Hematopoietic multipotent progenitor cell treated with erythropoietin and hydrocortisone succinate and interleukin-3 and kit ligand, for 17 days (in vitro differentiated cells): ENCODE measurements around the gene TNFRSF1A.
A peak's percentile ranks its signal among the peaks of the same experiment; 100 is the strongest.

ENCODE experiments used
- DNase-seq: peaks from one replicate; pipeline ENCODE4 v3.0.0-alpha.2; 2015; ENCODE audit warnings: low spot score

Gene TNFRSF1A

DNA sequence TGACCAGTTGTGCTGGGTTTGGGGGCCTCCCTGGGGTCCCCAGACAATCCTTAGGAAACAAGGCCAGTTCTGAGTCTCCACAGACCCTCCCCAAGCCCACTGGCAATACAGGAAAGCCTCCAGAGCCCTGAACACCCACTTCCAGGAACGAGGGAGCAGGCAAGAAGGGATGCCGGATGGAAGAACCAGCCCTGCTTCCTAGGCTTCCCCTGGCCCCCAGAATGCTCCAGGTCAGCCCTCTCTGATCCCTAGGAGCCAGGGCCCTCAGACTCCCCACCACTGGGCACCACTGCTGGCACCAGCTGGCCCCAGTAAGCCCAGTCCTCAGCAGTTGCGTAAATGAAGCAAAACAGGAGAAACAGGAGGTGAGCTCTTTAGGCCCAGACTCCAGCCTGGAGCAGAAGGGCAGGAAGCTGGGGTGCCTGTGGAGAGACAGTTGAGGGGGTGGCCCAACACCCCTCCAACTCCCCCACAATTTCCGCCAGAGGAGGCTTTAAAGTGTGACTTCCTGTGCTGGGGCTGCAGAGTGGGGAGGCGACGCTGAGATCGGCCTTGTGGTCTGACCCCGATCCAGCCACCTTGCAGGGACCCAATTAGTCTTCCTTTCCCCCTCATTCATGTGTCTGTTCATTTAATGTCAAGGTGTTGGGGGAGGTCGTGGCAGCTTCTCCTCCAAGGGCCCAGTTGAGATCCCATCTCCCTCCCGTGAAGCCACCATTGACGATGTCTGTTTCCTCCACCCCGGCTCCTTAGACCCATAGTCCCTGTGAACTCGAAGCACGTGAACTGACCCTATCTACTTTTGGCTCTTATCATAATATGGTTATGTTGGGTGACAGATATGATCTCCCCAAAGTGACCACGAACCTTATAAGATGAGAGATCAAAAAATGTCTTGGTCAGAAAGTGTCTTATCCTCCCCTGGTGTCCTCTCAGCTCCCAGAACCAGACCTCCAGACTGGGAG, 4.7 kb downstream of the TNFRSF1A start:
- no peak for DNase-seq

DNA sequence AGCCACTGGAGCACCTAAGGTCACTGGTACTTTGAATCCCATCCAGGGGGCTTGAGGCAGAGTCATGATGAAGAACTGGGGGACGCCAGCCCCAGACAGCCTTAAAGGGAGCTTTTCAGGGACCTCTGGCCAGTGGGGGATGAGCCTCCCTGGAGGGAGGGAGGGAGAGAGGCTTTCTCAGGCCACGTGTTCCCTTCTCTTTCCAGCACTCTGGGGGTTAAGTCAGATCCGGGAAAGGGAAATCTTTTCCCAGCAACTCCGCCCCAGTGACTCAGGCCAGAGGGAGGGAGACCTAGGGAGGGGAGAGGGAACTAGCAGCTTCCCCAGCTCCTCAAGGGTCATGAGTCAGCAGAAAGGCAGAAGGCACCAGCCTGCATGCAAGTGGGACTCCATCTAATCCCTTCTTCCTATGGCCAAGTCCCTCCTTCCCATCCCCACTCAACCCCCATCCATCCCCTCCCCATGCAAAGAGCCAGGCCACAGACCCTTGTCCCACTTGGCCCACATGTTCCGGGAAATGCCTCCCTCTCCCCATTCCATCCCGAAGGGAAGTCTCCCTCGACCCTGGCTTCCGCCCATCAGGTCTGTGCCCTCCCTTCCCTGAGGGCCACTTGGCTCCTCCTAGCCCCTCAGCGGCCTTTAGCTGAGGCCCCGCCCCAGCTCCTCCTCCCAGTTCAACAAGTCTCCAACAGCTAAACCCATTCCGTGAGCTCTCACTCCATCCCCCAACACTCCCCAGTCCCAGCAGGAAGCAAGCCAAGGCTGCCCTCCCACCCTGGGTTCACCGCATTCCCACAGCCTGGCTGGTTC, 5.6 kb downstream of the TNFRSF1A start:
- peak; percentile 39 for DNase-seq

DNA sequence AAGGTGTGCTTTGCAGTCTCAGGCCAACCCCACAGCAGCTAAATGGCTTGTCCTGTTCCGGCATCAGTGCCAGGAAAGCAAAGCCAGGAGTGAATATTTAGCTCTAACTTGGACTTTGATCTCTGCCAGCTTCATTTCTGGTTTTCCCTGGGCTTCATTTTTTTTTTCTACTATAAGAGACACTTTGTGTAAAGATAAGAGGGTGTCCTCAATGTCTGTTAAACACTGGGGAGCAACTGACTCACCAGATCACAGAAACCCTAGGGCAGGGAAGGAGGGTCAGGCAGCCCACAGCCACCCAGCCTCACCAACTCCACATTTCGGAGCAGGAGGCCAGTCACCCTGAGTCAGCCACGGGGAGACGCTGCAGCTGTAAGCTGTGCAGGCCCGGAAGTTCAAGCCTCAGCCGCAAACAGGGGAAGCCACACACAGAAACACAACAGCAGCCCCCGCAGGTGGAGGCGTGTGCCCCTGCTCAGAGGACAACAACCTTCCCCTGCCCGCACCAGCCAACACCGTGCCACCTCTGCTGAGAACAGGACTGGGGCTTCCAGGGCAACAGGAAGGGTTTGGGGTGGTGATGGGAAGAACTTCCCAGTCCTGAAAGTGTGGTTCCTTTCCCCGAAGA, 6.3 kb downstream of the TNFRSF1A start:
- no peak for DNase-seq

DNA sequence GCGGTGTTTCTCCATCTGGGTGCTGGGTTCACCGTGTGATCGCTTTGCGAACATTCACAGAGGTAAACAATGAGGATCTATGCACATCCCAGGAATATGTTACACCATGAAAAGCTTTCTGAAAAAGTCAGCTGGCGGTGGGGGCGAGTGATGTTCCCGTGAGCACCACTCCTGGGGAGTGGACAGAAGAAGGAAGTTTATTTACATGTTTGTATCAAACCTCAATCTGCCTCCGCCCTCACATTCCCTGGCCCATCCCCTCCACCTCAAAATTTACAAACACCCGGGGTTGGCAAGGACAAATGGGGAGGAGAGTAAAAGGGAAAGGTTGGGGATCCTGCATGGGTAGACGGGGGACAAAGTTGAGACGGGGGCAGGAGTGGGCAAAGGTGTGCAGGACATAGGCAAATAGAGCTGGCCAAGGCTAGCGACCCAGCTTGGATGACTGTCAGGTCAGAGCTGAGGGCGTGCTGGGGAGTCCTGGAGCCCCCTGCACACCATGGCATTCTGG, 6.9 kb downstream of the TNFRSF1A start:
- DNase-seq: no peak

DNA sequence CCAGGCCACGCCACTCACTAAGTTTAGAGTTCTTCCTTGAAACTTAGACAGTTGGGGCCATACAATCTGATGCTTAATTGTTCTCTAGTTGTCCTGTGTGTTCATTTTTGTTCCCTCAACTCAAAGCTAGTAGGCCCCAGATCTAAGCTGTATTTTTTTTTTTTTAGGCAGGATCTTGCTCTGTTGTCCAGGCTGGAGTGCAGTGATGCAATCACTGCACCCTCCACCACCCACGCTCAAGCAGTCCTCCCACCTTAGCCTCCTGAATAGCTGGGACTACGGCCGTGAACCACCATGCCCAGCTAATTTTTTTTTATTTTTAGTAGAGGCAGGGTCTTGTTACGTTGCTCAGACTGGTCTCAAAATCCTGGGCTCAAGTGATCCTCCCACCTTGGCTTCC, 7.5 kb downstream of the TNFRSF1A start:
- DNase-seq: no peak

DNA sequence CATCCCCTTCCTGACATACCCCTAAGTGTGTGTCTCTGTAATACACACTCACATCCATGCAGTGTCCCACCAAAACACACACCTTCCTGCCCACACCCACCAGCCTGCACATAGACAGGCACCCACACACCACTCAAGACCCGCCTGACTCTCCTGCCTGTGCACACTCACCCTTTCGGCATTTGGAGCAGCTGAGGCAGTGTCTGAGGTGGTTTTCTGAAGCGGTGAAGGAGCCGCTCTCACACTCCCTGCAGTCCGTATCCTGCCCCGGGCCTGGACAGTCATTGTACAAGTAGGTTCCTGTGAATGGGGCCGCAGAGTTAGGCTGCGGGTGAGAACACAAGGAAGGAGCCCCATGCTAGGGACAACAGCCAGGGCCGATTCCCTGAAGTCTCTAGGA, 8.3 kb downstream of the TNFRSF1A start:
- no peak for DNase-seq

DNA sequence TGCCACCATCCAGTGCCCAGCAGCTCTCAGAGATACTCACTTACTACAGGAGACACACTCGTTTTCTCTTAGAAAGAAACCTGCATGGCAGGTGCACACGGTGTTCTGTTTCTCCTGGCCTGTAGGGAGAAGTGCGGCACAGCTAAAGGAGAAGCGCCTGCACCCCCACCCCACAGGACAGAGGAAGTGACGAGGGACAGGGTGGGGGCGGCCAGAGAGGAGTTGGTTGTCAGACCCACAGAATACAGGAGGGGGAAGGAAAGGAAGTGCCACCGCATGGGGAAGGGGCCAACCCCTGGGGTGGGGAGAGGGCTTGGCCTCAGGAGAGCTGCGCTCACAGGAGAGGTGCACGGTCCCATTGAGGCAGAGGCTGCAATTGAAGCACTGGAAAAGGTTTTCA, 8.8 kb downstream of the TNFRSF1A start:
- DNase-seq: no peak

DNA sequence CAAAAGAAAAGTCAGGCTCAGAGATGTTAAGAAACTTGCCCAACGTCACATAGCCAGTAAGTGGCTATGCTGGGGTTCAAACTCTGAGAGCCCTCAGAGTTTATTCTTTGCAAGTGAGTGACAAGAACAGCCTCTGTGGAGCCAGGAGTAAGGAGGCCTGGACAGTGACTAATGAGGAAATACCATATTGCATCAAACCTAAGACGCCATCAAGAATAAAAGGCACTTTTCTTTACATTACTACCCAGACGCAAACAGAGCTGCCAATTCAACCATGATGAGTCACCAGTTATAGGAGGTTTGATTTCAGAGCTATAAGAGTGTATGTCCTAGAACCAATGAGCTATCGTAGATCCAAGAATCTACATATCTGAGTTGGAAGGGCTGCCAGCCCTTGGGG, 9.4 kb downstream of the TNFRSF1A start:
- DNase-seq: no peak

DNA sequence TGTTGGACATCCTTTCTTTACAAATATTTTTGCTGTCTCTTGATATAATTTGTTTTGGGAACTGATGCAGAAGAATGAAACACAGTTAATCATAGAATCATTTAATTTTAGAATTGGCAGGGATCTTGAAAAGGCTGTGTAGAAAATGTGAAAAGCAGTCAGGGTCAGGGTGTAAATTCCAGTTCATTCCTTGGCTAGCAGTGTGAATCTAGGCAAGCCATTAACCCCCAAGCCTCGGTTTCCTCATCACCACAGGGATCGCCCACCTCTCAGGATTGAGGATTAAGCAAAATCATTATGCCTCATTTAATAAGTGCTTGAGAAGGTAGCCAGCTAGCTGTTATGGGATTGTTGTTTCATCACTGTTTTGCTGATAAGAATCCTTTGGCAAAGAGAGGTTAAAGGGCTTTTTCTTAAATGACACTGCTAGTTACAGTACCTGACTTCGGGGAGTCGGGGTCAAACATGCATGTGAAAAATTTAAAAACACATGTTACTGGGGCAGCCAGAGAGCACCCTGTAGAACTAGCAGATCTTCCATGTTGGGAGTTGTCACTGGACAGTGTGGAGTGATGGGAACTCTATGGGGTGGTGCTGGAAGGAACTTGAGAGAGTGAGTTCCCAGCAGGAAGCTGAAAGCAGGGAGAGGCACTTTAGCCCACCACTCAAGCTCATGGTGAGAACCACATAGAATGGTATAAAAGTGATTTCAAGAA, 10.7 kb downstream of the TNFRSF1A start:
- DNase-seq: no peak

DNA sequence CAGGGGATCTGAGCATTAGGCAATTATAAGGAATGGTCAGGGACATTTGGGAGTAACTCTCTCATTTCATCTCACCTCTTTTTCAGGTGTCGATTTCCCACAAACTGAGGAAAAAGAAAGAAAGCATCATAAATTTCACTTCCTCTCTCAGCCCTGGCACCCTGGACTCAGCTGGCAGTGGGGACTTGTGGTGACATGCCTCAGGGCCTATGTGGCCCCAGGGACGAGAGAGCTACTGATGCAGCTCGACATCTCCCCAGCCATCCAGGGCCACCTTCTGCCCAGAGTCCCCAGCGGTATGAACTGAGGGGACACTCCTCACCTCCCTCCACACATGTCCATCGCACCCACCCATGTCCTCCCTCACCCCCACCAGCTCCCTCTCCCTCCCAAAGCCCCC, 11.7 kb downstream of the TNFRSF1A start:
- DNase-seq: no peak

DNA sequence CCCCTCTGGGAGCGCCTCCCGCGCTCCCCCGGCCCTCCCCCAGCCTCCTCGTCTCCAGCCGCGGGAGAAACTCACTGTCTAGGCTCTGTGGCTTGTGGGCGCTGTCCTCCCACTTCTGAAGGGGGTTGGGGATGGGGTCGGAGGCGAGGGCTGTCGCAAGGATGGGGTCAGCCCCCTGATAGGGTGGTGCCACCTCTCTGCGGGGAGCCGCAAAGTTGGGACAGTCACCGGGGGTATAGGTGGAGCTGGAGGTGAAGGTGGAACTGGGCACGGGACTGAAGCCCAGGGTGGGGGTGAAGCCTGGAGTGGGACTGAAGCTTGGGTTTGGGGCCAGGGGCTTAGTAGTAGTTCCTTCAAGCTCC, 12.2 kb downstream of the TNFRSF1A start:
- no peak for DNase-seq

DNA sequence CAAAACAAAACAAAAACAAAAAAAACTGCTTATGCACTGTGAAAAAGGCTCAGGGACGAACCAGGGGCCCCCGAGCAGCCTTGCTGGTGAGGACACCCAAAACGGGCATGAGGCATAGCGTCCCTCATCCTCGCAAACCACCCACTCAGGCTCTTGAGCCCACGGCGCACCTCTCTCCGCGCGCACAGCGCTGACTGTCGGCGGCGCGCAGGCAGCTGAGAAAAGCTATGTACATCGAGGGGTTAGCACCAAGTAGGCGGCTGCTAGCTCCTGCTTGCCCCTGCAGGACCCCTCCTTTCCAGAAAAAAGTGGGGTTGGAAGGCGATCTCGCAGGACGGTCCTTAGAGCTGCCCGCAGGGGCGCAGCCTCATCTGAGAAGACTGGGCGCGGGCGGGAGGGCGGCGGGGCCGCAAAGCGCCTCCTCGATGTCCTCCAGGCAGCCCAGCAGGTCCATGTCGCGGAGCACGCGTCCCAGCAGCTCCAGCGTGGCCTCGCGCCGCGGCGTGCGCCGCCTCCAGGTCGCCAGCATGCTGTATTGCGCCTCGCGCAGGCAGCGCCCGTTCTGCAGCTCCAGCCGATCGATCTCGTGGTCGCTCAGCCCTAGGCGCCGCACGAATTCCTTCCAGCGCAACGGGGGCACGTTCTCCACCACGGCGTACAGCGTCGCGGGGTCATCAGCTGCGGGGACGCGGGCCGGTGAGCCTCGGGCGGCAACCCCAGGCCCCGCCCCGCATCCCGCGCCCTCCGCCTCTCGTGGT, 12.8 kb downstream of the TNFRSF1A start:
- DNase-seq: no peak

DNA sequence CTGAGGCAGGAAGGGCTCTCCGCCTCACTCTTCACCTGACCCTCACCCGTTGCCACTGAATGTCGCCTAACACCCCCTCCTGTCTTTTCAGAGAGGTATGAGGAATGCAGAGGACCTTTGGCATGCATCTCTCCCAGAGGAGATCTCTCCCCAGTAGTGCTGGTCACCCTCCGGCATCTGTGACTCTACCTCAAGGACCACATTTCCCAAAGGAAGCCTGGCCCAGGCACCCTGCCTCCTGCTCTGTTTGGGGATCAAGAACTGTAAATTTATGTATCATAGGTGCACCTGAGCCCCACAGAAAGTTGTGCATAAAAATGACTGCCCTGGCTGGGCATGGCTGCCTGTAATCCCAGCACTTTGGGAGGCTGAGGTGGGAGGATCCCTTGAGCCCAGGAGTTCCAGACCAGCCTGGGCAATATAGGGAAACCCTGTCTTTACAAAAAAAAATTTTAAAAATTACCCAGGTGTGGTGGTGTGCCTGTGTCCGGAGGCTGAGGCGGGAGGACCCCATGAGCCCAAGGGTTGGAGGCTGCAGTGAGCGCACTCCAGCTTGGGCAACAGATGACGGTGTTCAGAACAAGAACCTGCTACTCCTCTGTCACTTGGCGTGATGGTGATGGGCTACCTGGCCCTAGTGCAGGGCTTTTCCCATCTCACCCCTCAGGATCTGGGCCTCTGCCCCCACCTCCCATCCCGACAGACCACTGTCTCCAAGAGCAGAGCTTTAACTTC, 13.7 kb downstream of the TNFRSF1A start:
- DNase-seq: no peak

DNA sequence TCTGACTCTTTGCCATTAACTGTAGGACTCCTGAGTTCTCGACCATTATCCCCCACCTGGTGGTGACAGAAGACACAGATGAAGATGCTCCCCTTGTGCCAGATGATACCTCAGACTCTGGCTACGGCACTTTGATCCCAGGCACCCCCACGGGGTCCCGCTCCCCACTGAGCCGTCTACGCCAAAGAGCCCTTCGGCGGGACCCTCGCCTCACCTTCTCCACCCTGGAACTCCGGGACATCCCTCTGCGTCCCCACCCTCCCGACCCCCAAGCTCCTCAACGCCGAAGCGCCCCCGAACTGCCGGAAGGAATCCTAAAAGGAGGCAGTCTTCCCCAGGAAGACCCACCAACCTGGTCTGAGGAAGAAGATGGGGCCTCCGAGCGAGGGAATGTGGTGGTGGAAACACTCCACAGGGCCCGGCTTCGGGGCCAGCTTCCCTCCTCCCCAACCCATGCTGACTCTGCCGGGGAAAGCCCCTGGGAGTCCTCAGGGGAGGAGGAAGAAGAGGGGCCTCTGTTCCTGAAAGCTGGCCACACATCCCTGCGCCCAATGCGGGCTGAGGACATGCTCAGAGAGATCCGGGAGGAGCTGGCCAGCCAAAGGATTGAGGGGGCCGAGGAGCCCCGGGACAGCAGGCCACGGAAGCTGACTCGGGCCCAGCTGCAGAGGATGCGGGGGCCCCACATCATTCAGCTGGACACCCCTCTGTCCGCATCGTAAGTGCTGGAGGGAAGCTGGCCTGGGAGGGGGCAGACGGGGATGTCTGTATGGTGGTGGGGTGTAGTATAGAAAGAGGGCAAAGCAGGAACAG, 14.4 kb downstream of the TNFRSF1A start:
- DNase-seq: no peak

DNA sequence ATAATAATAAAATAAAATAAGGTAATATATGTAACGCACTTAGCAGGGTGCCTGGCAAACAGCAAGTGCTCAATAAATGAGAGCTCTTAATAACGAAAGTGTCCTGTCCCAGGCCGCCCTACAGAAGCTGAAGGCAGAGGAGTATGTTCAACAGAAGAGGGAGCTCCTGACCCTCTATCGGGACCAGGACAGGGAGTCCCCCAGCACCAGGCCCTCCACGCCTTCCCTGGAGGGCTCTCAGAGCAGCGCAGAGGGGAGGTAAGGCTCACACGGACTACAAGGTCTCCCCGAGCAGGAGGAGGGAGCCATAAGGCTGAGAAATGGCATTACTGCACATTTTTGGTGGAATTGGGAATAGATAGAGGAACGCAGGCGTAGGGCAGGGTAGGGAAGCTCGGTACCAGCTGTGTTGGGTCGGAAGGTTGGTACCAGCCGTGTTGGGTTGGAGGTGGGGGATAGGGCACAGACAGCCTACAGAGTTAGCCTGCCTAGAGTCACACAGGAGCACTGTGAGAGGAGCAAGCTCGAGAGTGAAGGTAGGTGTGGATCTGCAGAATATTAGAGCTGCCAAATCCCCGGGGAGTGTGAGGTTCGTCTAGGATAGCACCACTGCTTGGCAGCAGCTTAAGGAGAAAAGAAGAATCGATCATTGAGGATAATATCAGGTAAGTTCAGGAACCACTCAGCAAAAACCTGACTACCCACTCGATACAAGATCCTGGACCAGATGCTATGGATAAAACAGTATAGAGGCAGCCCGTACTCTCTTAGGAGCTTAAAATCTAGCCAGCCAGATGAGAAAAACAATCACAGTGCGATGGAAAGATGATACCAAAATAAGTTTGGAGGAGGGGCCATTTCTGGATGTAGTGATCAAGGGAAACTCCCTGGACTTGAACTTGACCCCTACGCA, 15.3 kb downstream of the TNFRSF1A start:
- no peak for DNase-seq

DNA sequence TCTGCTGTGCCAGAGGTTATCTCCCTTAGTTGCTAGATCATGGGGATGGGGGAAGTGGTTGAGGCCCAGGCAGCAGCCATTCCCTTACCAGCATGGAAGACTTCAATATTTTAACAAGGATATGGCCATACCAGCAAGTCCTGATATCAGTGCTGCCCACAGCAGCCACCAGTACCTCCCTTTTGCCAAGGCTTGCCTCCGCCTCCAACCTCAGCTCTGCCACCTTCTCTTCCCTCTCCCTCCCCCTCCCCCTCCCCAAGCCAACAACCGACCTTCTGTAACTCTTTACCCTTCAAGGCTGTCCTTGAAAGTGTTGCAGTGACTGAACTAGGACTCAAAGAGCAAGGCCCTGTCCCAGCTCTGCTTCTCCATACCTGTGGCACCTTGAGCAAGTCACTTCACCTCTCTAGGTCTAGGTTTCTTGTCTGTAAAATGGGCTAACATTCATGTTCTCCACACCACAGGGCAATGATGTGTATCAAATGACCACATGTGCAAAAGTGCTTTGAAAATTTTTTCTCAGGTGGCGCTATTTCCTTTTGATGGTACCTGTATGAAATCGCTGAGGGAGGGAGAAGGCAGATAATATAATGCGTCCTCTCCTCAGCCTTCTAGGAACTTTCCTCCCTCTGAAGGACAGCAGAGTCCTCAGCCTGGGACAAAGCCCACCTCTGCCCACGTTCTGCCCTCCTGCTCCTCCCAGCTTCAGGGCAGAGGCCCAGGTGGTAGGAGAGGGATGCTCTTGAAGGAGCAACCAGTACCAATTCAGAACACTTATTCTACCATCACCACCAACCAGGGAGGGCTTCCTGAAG, 16.7 kb downstream of the TNFRSF1A start:
- no peak for DNase-seq

DNA sequence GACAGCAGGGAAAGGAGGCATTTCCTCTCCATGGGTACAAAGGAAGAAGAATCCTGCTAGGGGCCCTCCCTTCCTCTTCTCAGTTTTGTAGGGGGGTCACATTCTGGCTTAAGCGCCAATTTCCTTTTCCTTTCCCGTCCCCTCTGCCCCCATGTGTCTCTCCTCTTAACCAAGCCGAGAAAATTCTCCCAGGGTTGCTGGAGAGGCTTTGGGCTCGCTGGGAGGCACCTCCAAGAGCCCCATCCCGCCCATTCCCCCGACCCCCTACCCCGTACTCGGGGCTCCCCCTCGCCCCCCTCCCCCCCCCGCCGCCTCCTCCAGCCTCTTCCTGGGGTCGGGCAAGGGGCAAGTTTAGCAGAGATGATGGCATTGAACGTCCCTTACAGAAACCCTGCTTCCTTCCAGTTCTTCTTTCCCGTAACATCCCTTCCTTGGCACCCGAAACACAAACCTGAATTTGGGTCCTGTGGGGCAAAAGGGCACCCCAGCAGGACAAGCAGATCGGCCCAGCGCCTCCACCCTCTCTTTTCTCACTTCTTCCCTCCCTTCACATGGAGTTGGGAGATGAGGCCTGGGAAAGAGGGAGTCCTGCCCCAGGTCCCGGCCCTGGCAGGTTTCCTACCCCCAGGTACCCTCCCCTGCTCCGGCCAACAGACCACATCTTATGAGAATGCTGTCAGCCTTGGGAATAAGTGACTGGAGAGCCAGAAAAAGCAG, 17.7 kb downstream of the TNFRSF1A start:
- DNase-seq: no peak
